HepG2 (cell line): ENCODE results near the gene SH2D3A. TPM values are rescaled to one million over a fixed set of nuclear protein-coding genes. Genes with fewer than 3 reads are reported as not detected.

Source experiments
- AGO1 ChIP-seq: fragments of 200-400 bp; formaldehyde crosslinking; IDR thresholded peaks from 2 replicates; pipeline ENCODE4 v1.6.1; 2017; ENCODE audit warnings: mild to moderate bottlenecking, low read depth, low read length, moderate library complexity; ENCODE audit not compliant: poor library complexity, severe bottlenecking
- ARHGAP35 ChIP-seq: sonication (generic); formaldehyde crosslinking; IDR thresholded peaks from 2 replicates; pipeline ENCODE4 v1.9.0; 2022; ENCODE audit warnings: mild to moderate bottlenecking, inconsistent platforms, moderate library complexity, missing genetic modification reagents, borderline replicate concordance
- ATF1 ChIP-seq: IDR thresholded peaks from 2 replicates; pipeline ENCODE4 v1.6.1; 2016; ENCODE audit warnings: mild to moderate bottlenecking, control low read depth
- CCAR2 ChIP-seq: fragments of 200-400 bp; formaldehyde crosslinking; optimal IDR thresholded peaks from 2 replicates; pipeline ENCODE3; 2018; ENCODE audit warnings: low read depth, mild to moderate bottlenecking, low read length, moderate library complexity
- DPF2 ChIP-seq: sonication (generic); formaldehyde crosslinking; IDR thresholded peaks from 2 replicates; pipeline ENCODE4 v1.4.0; 2020; ENCODE audit warnings: mild to moderate bottlenecking, low read depth, missing genetic modification reagents, borderline replicate concordance
- ESRRA ChIP-seq: sonication (generic); formaldehyde crosslinking; IDR thresholded peaks from 2 replicates; pipeline ENCODE4 v1.5.1; 2020; ENCODE audit warnings: mild to moderate bottlenecking, low read depth, missing genetic modification reagents
- GFI1 ChIP-seq: sonication (generic); formaldehyde crosslinking; IDR thresholded peaks from 2 replicates; pipeline ENCODE4 v1.5.0; 2020; ENCODE audit warnings: missing genetic modification reagents, mild to moderate bottlenecking, borderline replicate concordance
- GPBP1L1 ChIP-seq: sonication (generic); formaldehyde crosslinking; IDR thresholded peaks from 2 replicates; pipeline ENCODE4 v1.5.0; 2020; ENCODE audit warnings: mild to moderate bottlenecking, missing genetic modification reagents
- GRHL1 ChIP-seq: sonication (generic); formaldehyde crosslinking; conservative IDR thresholded peaks from 2 replicates; pipeline ENCODE4 v1.8.0; 2022; ENCODE audit warnings: missing genetic modification reagents
- HES4 ChIP-seq: sonication (generic); formaldehyde crosslinking; IDR thresholded peaks from 2 replicates; pipeline ENCODE4 v1.9.0; 2021; ENCODE audit warnings: mild to moderate bottlenecking, missing genetic modification reagents, borderline replicate concordance
- JUN ChIP-seq: sonication (generic); formaldehyde crosslinking; IDR thresholded peaks from 2 replicates; pipeline ENCODE4 v1.4.0; 2020; ENCODE audit warnings: mild to moderate bottlenecking, missing genetic modification reagents
- KAT2B ChIP-seq: fragments of 150-350 bp; IDR thresholded peaks from 2 replicates; pipeline ENCODE4 v1.6.1; 2014; ENCODE audit warnings: low read depth, low read length, borderline replicate concordance
- KLF13 ChIP-seq: sonication (generic); formaldehyde crosslinking; IDR thresholded peaks from 2 replicates; pipeline ENCODE4 v1.4.0; 2020; ENCODE audit warnings: mild to moderate bottlenecking, missing genetic modification reagents
- MTF1 ChIP-seq: sonication (generic); formaldehyde crosslinking; IDR thresholded peaks from 2 replicates; pipeline ENCODE4 v1.5.0; 2020; ENCODE audit warnings: missing genetic modification reagents
- NFE2L2 ChIP-seq: fragments of 150-350 bp; IDR thresholded peaks from 2 replicates; pipeline ENCODE4 v1.6.1; 2014; ENCODE audit warnings: low read length
- RXRA ChIP-seq: sonication (generic); formaldehyde crosslinking; IDR thresholded peaks from 2 replicates; pipeline ENCODE4 v1.5.1; 2020; ENCODE audit warnings: missing genetic modification reagents
- SUZ12 ChIP-seq: fragments of 150-350 bp; IDR thresholded peaks from 2 replicates; pipeline ENCODE4 v1.6.1; 2014; ENCODE audit warnings: low read depth, low read length
- YEATS4 ChIP-seq: sonication (generic); formaldehyde crosslinking; IDR thresholded peaks from 2 replicates; pipeline ENCODE4 v1.4.0; 2020; ENCODE audit warnings: missing genetic modification reagents, borderline replicate concordance
- ZBTB1 ChIP-seq: sonication (generic); formaldehyde crosslinking; IDR thresholded peaks from 2 replicates; pipeline ENCODE4 v1.4.0; 2020; ENCODE audit warnings: missing genetic modification reagents, borderline replicate concordance
- ZFP1 ChIP-seq: IDR thresholded peaks from 2 replicates; pipeline ENCODE4 v1.6.1; 2016
- ZFP37 ChIP-seq: sonication (generic); formaldehyde crosslinking; IDR thresholded peaks from 2 replicates; pipeline ENCODE4 v1.4.0; 2020; ENCODE audit warnings: missing genetic modification reagents, borderline replicate concordance
- ZIK1 ChIP-seq: sonication (generic); formaldehyde crosslinking; IDR thresholded peaks from 2 replicates; pipeline ENCODE4 v1.5.0; 2020; ENCODE audit warnings: mild to moderate bottlenecking, low read depth, missing genetic modification reagents, borderline replicate concordance
- ZNF224 ChIP-seq: sonication (generic); formaldehyde crosslinking; IDR thresholded peaks from 2 replicates; pipeline ENCODE4 v1.5.0; 2020; ENCODE audit warnings: mild to moderate bottlenecking, missing genetic modification reagents
- ZNF589 ChIP-seq: sonication (generic); formaldehyde crosslinking; conservative IDR thresholded peaks from 2 replicates; pipeline ENCODE4 v1.8.0; 2022; ENCODE audit warnings: mild to moderate bottlenecking, moderate library complexity, missing genetic modification reagents
- ZNF737 ChIP-seq: sonication (generic); formaldehyde crosslinking; IDR thresholded peaks from 2 replicates; pipeline ENCODE4 v1.5.0; 2020; ENCODE audit warnings: missing genetic modification reagents, mild to moderate bottlenecking, borderline replicate concordance
- ZSCAN20 ChIP-seq: sonication (generic); formaldehyde crosslinking; IDR thresholded peaks from 2 replicates; pipeline ENCODE4 v1.4.0; 2020; ENCODE audit warnings: missing genetic modification reagents, mild to moderate bottlenecking, borderline replicate concordance
- polyA plus RNA-seq, 8 experiments: library from polyadenylated mRNA; depleted of rRNA in 3 of 8; stranded (reverse) in 7 of 8; unstranded in 1 of 8; fragments of >200 nt; fragmentation: Illumina TruSeq in 4 of 8; extraction: Trizol in 4 of 8; gene quantifications; 2 replicates each; pipeline versions ENCODE4 v1.2.1 to v1.2.3, GENCODE V29; 2011 to 2016; ENCODE audit warnings: low read depth in 4 of 8, missing spikeins in 1 of 8, mixed read lengths in 1 of 8; ENCODE audit not compliant: insufficient read depth in 1 of 8
- total RNA-seq, 5 experiments: library from RNA; depleted of rRNA; stranded (reverse); fragments of >200 nt; fragmentation: Illumina TruSeq; extraction: Trizol; gene quantifications; 2 replicates each; pipeline ENCODE4 v1.2.3, GENCODE V29; 2016; ENCODE audit warnings: low read depth in 1 of 5
- TF ChIP-seq, protein P1 (sequence below): sonication (generic); formaldehyde crosslinking; IDR thresholded peaks from 2 replicates; pipeline ENCODE4 v1.4.0; 2020; ENCODE audit warnings: missing genetic modification reagents

Gene SH2D3A
- total and polyA plus RNA-seq, 2 of the 13 experiments (the other 11 are each of a cell fraction or from before 2014, with no cell fraction given), result 1.0 to 2.2 TPM

- TF ChIP-seq ZFP37 (peak; percentile 77; the same call in 1 of the 2 replicates), GPBP1L1 (CRISPR knock-in tag) (no peak), SUZ12 (no peak), KLF13 (CRISPR knock-in tag) (0 out of 2 replicates have a peak, but pooled peaks have one; percentile 23), CCAR2 (no peak), JUN (CRISPR knock-in tag) (no peak), ATF1 (no peak), DPF2 (no peak), RXRA (peak; percentile 93), AGO1 (peak; percentile 48), GRHL1 (no peak), MTF1 (CRISPR knock-in tag) (no peak), NFE2L2 (no peak), ZNF224 (no peak), KAT2B (no peak; the same call in 1 of the 2 replicates), ZSCAN20 (peak; percentile 81; the same call in 1 of the 2 replicates), ARHGAP35 (0 out of 2 replicates have a peak, but pooled peaks have one; percentile 72), YEATS4 (peak; percentile 94), ZFP1 (CRISPR knock-in tag) (no peak), ZIK1 (no peak), ESRRA (CRISPR knock-in tag) (no peak; the same call in 1 of the 2 replicates), ZBTB1 (no peak), ZNF589 (CRISPR knock-in tag) (no peak; the same call in none of the 2 replicates), GFI1 (CRISPR knock-in tag) (no peak; the same call in 1 of the 2 replicates), HES4 (CRISPR knock-in tag) (0 out of 2 replicates have a peak, but pooled peaks have one; percentile 40), ZNF737 (CRISPR knock-in tag) (no peak)
- TF ChIP-seq, protein P1, sequence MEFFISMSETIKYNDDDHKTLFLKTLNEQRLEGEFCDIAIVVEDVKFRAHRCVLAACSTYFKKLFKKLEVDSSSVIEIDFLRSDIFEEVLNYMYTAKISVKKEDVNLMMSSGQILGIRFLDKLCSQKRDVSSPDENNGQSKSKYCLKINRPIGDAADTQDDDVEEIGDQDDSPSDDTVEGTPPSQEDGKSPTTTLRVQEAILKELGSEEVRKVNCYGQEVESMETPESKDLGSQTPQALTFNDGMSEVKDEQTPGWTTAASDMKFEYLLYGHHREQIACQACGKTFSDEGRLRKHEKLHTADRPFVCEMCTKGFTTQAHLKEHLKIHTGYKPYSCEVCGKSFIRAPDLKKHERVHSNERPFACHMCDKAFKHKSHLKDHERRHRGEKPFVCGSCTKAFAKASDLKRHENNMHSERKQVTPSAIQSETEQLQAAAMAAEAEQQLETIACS (CRISPR knock-in tag), result no peak
These were observed 13.8 kb downstream of the SH2D3A start (continued) for GRCh38 chr19:6753178-6754031.
